K562 (cell line): ENCODE data around the gene GPR162. TPM values are rescaled to one million over a fixed set of nuclear protein-coding genes. Genes with fewer than 3 reads are reported as not detected.
A peak's percentile ranks its signal among the peaks of the same experiment; 100 is the strongest.

ENCODE experiments used
- ATF4 ChIP-seq: fragments of 450-650 bp; formaldehyde crosslinking; IDR thresholded peaks from 2 replicates; pipeline ENCODE4 v1.4.0; 2022; ENCODE audit warnings: mild to moderate bottlenecking, moderate library complexity
- CHD7 ChIP-seq: fragments of 200-600 bp; sonication (generic); IDR thresholded peaks from one replicate; pipeline ENCODE4 v1.6.1; 2012; ENCODE audit warnings: mild to moderate bottlenecking, low read depth, low read length, inconsistent platforms
- COPS2 ChIP-seq: fragments of 450-650 bp; conservative IDR thresholded peaks from 2 replicates; pipeline ENCODE4 v1.6.1; 2016; ENCODE audit warnings: mild to moderate bottlenecking, moderate library complexity
- ETV1 ChIP-seq: fragments of 450-650 bp; conservative IDR thresholded peaks from 2 replicates; pipeline ENCODE4 v1.6.1; 2016; ENCODE audit warnings: missing genetic modification characterization, control low read depth, low read depth, missing compliant biosample characterization
- GATAD2B ChIP-seq: fragments of 450-650 bp; IDR thresholded peaks from 2 replicates; pipeline ENCODE4 v1.6.1; 2017; ENCODE audit warnings: mild to moderate bottlenecking, borderline replicate concordance
- MEIS2 ChIP-seq: fragments of 450-650 bp; IDR thresholded peaks from 2 replicates; pipeline ENCODE4 v1.6.1; 2014; ENCODE audit warnings: mild to moderate bottlenecking; ENCODE audit not compliant: partially characterized antibody
- NFE2 ChIP-seq: IDR thresholded peaks from 2 replicates; pipeline ENCODE4 v1.6.1; 2014; ENCODE audit warnings: antibody characterized with exemption, low read depth
- SMC3 ChIP-seq: conservative IDR thresholded peaks from 2 replicates; pipeline ENCODE4 v1.6.1; 2011; ENCODE audit warnings: low read depth, low read length, improper control_type of control experiment; ENCODE audit not compliant: insufficient read depth
- TFE3 ChIP-seq: fragments of 450-650 bp; formaldehyde crosslinking; IDR thresholded peaks from 2 replicates; pipeline ENCODE4 v1.4.0; 2020; ENCODE audit warnings: mild to moderate bottlenecking, mixed read lengths
- ZBTB43 ChIP-seq: sonication (generic); formaldehyde crosslinking; IDR thresholded peaks from 2 replicates; pipeline ENCODE4 v1.8.0; 2023; ENCODE audit warnings: mild to moderate bottlenecking, missing genetic modification reagents
- ZNF583 ChIP-seq: fragments of 250-450 bp; sonication (Bioruptor Pico); IDR thresholded peaks from 2 replicates; pipeline ENCODE4 v1.4.0; 2020
- ZNF79 ChIP-seq: fragments of 250-450 bp; sonication (Bioruptor Pico); IDR thresholded peaks from 2 replicates; pipeline ENCODE4 v1.4.0; 2020; ENCODE audit warnings: low read depth, mild to moderate bottlenecking, moderate library complexity
- polyA plus RNA-seq, 8 experiments: library from polyadenylated mRNA; depleted of rRNA in 4 of 8; stranded (reverse) in 5 of 8; unstranded in 3 of 8; fragments of >200 nt; fragmentation: Nextera tagmentation in 2 of 8; fragmentation: Illumina TruSeq in 1 of 8; extraction: Ambion mirVana in 2 of 8; extraction: Trizol in 1 of 8; gene quantifications; 2 replicates each; pipeline versions ENCODE4 v1.2.1 to v1.2.3, GENCODE V29; 2011 to 2014; ENCODE audit warnings: inconsistent platforms in 1 of 8, missing spikeins in 1 of 8
- total RNA-seq, 7 experiments: library from RNA; depleted of rRNA in 6 of 7; stranded (reverse); fragments of >200 nt in 6 of 7; fragmentation: Illumina TruSeq in 2 of 7; extraction: Trizol in 2 of 7; gene quantifications; 2 replicates each; pipeline versions ENCODE4 v1.2.1 to v1.2.3, GENCODE V29; 2011 to 2021; ENCODE audit warnings: low replicate concordance in 1 of 7

Gene GPR162
- total and polyA plus RNA-seq, 9 of the 15 experiments (the other 6 are each of a cell fraction or from before 2014, with no cell fraction given) = 0.65 to 1.8 (median 1.1) TPM; not detected in 2

GRCh38 chr12:6851921-6852650 is 30.5 kb downstream of the GPR162 start, which contains the start of gene USP5 (continued):
- peak; percentile 82 for TF ChIP-seq ATF4 (CRISPR knock-in tag)
- TF ChIP-seq GATAD2B = no peak
- peak; percentile 81 for TF ChIP-seq ZNF79 (CRISPR knock-in tag)
- no peak for TF ChIP-seq ZBTB43 (CRISPR knock-in tag)
- peak; percentile 56; the same call in 1 of the 2 replicates for TF ChIP-seq ETV1 (tag)
- no peak for TF ChIP-seq MEIS2
- TF ChIP-seq SMC3 = no peak
- peak; percentile 97 for TF ChIP-seq ZNF583 (CRISPR knock-in tag)
- no peak for TF ChIP-seq COPS2
- no peak for TF ChIP-seq TFE3
- TF ChIP-seq CHD7 = no peak
- TF ChIP-seq NFE2 = no peak; the same call in 1 of the 2 replicates
